GM19468 (cell line): ENCODE measurements around the gene STAC.
"Not testable (repeated sequence)": the region's sequence is repeated elsewhere in the genome, so short reads cannot be mapped to it uniquely, and the experiment has no call there.

Source experiments
- ATAC-seq: cut with Tn5 transposase; IDR thresholded peaks from one replicate; pipeline ENCODE4 v1.9.1; 2021; ENCODE audit warnings: mild to moderate bottlenecking, moderate library complexity, moderate number of reproducible peaks; ENCODE audit not compliant: unreplicated experiment; ENCODE audit errors: extremely low read depth

Gene STAC

DNA sequence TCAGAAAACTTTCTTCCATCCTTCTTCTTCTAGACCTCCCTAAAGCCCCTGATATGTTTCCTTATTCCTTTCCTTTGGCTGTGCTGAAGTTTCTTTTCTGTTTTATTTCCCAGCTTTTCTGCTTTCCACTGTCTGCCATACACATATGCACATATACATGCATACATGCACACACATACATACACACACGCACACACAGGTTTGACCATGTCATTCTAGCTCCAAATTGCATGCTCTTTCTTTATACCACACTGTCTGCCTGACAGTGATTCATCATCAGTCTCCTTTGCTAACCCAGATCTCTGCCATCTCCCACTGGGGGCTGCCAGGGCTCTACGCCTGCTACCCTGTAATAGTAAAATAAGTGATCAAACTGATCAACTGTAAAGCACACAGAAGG, 181.3 kb downstream of the STAC start:
- no peak for ATAC-seq

DNA sequence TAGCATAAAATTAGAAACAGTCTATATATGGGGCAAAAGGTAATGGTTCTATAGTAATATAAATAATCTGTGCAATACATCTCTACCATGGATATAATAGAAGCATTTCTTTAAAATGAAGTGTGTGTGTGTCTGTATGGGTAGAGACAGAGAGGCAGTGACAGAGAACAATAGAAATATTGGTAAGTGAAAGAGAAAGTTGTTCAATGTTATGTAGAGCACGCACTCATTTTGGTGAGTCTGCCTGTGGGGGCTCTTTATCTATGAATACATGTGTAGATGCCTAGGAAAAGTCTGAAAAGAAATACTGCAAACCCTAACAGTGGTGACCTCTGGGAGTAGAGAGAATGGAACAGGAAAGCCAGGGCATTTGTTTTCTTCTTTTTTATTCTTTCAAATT, 182.6 kb downstream of the STAC start:
- ATAC-seq = no peak

DNA sequence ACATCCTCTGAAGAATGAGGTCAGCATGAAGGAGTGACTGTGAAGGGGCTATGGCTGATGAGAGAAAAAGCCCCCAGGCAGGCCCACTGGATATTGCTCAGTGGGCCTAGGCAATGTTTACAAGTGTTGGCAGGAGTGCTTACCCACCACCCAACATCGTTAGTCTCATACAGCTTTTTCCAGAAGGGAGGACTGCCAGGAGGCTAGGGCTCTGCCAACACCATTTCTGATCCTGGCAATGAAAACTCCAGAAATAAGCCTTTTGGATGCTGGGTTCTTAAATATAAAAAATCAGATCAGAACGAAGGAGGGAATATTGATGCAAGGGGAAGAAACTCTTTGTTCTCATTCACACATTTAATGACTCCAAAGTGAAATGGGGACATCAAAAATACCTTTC, 194.9 kb downstream of the STAC start:
- ATAC-seq = no peak

DNA sequence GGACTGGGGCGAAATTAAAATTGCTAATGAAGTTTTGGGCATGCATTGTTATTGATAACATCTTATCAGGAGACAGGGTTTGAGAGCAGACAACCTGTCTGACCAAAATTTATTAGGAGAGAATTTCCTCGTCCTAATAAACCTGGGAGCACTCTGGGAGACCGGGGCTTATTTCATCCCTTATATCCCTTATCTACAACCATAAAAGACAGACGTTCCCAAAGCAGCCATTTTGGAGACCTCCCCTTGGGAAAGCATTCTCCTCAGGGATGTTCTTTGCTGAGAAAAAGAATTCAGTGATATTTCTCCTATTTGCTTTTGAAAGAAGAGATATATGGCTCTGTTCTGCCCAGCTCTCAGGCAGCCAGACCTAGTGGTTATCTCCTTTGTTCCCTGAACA, 198.1 kb downstream of the STAC start:
- not testable (repeated sequence) for ATAC-seq

DNA sequence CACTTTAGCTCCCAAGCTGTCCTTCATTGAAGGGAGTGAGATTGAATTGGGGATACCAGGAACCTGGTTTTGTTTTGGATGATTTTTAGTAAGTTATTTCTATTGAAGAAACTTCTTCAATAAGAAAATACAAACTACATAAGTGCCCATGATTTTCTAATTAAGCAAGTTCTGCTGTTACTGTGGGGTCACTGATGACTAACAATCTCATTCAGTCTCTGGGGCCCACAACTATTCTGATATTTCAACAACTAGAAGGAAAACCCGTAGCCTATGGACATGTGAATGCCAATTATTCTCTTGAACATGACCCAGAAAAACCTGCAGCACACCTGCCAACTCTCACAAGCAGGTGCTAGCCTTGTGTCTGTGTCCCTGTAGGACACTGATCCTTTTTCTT, 199.4 kb downstream of the STAC start:
- no peak for ATAC-seq

DNA sequence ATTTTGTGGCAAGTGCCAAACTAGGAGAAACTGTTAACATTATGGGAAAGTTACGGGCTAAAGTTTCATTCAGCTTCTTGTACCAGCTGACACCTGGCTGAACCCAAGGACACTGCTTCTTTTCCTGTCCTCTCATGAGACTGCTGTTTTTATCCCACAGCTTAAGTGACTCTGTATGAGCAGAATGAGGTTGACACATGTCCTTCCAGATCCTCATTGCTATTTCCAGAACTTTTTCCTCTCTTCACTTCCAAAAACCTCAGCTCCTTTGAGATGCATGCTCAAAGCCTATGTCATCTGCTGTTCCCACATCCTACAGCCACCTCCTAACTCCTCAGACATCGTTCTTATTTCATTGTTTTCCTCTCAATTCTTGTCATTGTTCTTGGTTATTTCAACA, 200.4 kb downstream of the STAC start:
- no peak for ATAC-seq

DNA sequence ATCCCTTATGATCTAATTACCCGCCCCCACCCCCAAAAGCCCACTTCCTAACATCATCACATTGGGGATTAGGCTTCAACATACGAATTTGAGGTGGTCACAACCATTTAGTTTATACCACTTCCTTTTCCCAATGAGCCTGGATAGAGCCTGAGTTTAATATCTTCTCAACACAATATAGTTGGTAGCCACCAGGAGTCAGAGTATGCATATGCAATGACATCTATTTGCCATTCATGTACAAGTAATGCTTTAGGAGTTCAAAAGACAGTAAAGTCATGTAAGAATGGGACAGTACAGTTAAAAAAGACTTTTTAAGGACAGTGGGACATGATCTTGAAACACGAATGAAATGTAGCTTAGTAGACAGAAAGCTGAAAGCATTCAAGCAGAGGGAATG, 211.7 kb downstream of the STAC start:
- ATAC-seq = no peak

DNA sequence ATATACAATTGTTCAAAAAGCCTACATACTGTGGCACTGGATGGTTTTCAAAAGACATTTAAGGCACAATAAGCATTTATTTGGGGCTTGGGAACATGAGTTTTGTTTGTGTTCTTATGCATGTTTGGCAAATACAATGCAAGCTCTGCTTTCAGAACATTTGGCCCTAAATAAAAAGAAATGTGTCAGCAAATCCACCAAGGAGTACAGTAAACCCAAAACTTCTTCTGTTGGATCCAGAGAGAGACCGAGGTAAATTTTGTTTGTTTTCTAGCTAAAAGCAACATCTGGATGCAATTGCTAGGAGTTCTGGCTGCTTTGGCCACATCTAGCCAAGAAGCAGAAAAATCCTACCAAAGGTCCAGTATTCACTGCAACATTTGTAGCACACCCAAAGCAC, 215.2 kb downstream of the STAC start:
- ATAC-seq = no peak

DNA sequence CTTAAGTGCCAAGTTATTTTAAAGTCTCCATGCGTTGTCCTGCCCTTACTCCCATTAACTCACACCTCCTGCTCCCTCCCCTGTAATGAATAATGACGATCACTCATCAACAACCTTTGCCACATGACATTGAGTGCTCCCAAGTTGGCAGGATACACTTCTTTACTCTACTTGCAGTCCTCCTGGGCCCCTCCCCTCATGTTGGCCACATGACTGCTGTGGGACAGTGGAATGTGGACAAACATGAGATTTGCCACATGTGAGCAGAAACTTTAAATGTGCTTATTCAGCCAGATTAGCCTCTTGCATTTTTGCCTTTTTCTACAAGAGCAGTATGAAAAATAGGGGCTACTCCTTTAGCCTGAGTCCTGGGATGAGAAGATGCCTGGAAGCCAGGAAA, 216.1 kb downstream of the STAC start:
- no peak for ATAC-seq

DNA sequence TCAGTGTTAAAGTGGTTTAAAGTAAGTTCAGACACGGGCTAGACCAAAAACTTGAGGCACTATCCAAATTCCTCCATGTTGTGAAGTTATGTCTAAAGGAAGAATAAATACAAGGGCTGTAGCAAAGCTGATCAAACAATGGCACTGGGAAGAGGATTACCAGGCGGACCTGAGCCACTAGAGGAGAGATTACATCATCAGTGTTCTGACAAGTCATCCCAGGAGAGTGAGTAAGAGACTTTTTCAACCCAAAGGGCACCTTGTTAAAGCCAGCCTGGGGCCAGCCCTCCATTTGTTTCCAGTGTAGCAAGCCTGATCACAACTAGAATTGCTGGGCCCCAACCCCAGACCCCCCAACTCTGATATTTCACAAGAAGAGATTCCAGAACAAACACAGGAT, 217.1 kb downstream of the STAC start:
- no peak for ATAC-seq
